ENCODE measurements around the gene LRP1B.

LRP1B gene

GRCh38 chr2:141125432-141125831 lies 1005.4 kb downstream of the LRP1B start:
- Histone ChIP-seq H3K27ac (no peak overlapping the region), H3K4me3 (no peak overlapping the region)
- no peak for DNase-seq (ENCODE audit: low spot score)
- no peak for TF ChIP-seq CTCF (IDR thresholded peaks at IDR 0.05)

- TF ChIP-seq CTCF (IDR thresholded peaks at IDR 0.05) = no peak
Measured at GRCh38 chr2:141118836-141119235, 1012.0 kb downstream of the LRP1B start.

GRCh38 chr2:141113301-141113700 lies 1017.5 kb downstream of the LRP1B start:
- H3K27ac ChIP-seq = no peak overlapping the region
- no peak for TF ChIP-seq CTCF (IDR thresholded peaks at IDR 0.05)
- DNase-seq (ENCODE audit: low spot score) = no peak
- H3K4me3 ChIP-seq = no peak overlapping the region

More at GRCh38 chr2:141118836-141119235, 1012.0 kb downstream of the LRP1B start:
- DNase-seq (ENCODE audit: low spot score) = no peak
- Histone ChIP-seq H3K27ac (no peak overlapping the region), H3K4me3 (no peak overlapping the region)

GRCh38 chr2:141109633-141110032 lies 1021.2 kb downstream of the LRP1B start:
- Histone ChIP-seq H3K4me3 (no peak overlapping the region), H3K27ac (no peak overlapping the region)
- DNase-seq (ENCODE audit: low spot score) = no peak
- no peak for TF ChIP-seq CTCF (IDR thresholded peaks at IDR 0.05)

GRCh38 chr2:141105763-141106162 lies 1025.1 kb downstream of the LRP1B start:
- no peak overlapping the region for H3K27ac ChIP-seq
- DNase-seq (ENCODE audit: low spot score) = no peak
- no peak overlapping the region for H3K4me3 ChIP-seq
- TF ChIP-seq CTCF (IDR thresholded peaks at IDR 0.05) = no peak

GRCh38 chr2:141103216-141103615 lies 1027.6 kb downstream of the LRP1B start:
- Histone ChIP-seq H3K4me3 (no peak overlapping the region), H3K27ac (no peak overlapping the region)
- no peak for DNase-seq (ENCODE audit: low spot score)
- no peak for TF ChIP-seq CTCF (IDR thresholded peaks at IDR 0.05)

GRCh38 chr2:141079231-141079630 lies 1051.6 kb downstream of the LRP1B start:
- no peak overlapping the region for H3K4me3 ChIP-seq

More at GRCh38 chr2:141079231-141079630, 1051.6 kb downstream of the LRP1B start:
- DNase-seq (ENCODE audit: low spot score) = no peak
- H3K27ac ChIP-seq = no peak overlapping the region
- no peak for TF ChIP-seq CTCF (IDR thresholded peaks at IDR 0.05)

All from coronary artery (tissue), 2 donors.